ENCODE results near the gene FZD8.

DNA sequence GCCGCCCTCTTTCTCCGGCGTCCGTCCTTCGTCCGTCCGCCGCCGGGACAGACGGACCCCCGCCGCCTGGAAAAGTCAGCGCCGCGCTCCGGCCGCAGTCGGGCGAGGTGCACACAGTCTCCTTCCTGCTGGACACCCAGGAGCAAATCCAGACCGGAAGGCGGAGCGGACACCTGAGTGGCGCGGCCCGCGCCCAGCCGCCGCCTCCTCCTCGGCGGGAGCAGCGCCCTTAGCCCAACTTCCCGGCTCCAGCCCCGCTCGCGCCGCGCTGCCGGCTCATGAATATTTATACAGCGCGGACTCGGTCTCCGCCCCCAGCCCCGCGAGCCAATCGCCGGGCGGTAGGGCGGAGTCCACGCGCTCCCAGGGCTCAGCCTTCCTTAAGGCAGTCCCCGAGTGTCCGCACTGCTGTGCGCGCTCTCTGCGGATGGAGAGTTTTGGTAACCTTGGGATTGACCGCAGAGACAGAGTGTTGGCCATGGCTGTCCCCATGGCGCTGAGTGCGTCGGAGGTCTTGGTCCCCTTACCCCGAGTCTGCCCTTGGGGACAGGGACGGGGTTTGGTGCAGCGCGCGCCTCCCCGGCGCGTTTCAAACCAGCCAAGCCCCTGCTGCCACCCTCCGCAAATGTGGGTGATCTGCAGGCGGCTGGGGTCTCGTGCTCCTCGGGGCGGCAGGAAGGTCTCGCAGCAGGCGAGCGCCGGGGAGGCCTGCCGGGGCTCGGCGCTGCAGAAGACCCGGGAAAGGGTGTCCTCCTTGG, at the start of gene FZD8:
- TF ChIP-seq SIN3A (IDR thresholded peaks at IDR 0.05; ENCODE audit: borderline replicate concordance, low read depth, low read length) (no peak), REST (IDR thresholded peaks at IDR 0.05; ENCODE audit: low read depth, low read length) (no peak), RAD21 (IDR thresholded peaks at IDR 0.05; ENCODE audit: low read length) (no peak), CTCF (IDR thresholded peaks at IDR 0.05) (peak; percentile 34), RFX5 (IDR thresholded peaks at IDR 0.05; ENCODE audit: low read length) (no peak), FOXM1 (IDR thresholded peaks at IDR 0.05; ENCODE audit: low read depth) (no peak), POLR2AphosphoS5 (IDR thresholded peaks at IDR 0.05; ENCODE audit: low read depth, low read length) (peak; percentile 76), RXRA (IDR thresholded peaks at IDR 0.05; ENCODE audit: borderline replicate concordance, low read depth) (no peak), FOSL2 (IDR thresholded peaks at IDR 0.05; ENCODE audit: borderline replicate concordance, low read depth) (no peak), SMC3 (IDR thresholded peaks at IDR 0.05; ENCODE audit: low read depth, low read length) (no peak), YY1 (IDR thresholded peaks at IDR 0.05; ENCODE audit: low read depth) (no peak)
- TF ChIP-seq, protein P1, sequence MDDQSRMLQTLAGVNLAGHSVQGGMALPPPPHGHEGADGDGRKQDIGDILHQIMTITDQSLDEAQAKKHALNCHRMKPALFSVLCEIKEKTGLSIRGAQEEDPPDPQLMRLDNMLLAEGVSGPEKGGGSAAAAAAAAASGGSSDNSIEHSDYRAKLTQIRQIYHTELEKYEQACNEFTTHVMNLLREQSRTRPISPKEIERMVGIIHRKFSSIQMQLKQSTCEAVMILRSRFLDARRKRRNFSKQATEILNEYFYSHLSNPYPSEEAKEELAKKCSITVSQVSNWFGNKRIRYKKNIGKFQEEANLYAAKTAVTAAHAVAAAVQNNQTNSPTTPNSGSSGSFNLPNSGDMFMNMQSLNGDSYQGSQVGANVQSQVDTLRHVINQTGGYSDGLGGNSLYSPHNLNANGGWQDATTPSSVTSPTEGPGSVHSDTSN (IDR thresholded peaks at IDR 0.05) = 0 out of 2 replicates have a peak, but pooled peaks have one; percentile 6

All from SK-N-SH (cell line).